Endothelial cell of umbilical vein (primary cell): ENCODE results near the gene PRKG1. TPM values are rescaled to one million over a fixed set of nuclear protein-coding genes. Genes with fewer than 3 reads are reported as not detected.

Experiments
- BruUV-seq: library from RNA; stranded (reverse); fragments of 400-500 nt; replicated peaks from 2 replicates; lab custom pipeline; 2021; lab: Mats Ljungman, UMichigan
- CTCF ChIA-PET: fragments of 300-600, 350-600 bp; sonication (Branson Sonifier 250); formaldehyde crosslinking; loops from one replicate; lab custom pipeline; 2021; ENCODE audit warnings: antibody characterized with exemption, inconsistent platforms; lab: Charles Lee
- POLR2A ChIA-PET: fragments of 300-600, 350-600 bp; sonication (Branson Sonifier 250); formaldehyde crosslinking; loops from one replicate; lab custom pipeline; 2021; ENCODE audit warnings: antibody characterized with exemption, inconsistent platforms; lab: Charles Lee
- DNase-seq: peaks from one replicate; pipeline ENCODE4 v3.0.0-alpha.2; 2011; ENCODE audit warnings: low read depth, low spot score
- FAIRE-seq: peaks from 2 replicates; lab custom pipeline; 2011; peaks lifted over from hg19 to GRCh38; lab: Jason Lieb, UNC
- H2AFZ ChIP-seq: 2 replicates; pipeline ENCODE4 v1.6.0; 2012; ENCODE audit warnings: low read depth, low read length, control low read depth, inconsistent platforms
- H3K27ac ChIP-seq: 2 replicates; pipeline ENCODE4 v1.5.1; 2011; ENCODE audit warnings: low read depth, mild to moderate bottlenecking, control low read depth, low read length, moderate library complexity; ENCODE audit not compliant: insufficient read depth
- H3K27me3 ChIP-seq, 2 experiments: 2 replicates each; pipeline versions ENCODE4 v1.6.0 to v1.6.1; 2011; ENCODE audit warnings: low read length in 2 of 2, mixed read lengths in 1 of 2; ENCODE audit not compliant: control insufficient read depth in 2 of 2, insufficient read depth in 2 of 2
- H3K36me3 ChIP-seq, 2 experiments: 2 replicates in 1 of 2; 3 replicates in 1 of 2; pipeline ENCODE4 v1.5.1; 2011; ENCODE audit warnings: low read length in 2 of 2, mild to moderate bottlenecking in 1 of 2, moderate library complexity in 1 of 2; ENCODE audit not compliant: control insufficient read depth in 2 of 2, insufficient read depth in 2 of 2; ENCODE audit errors: extremely low read depth in 1 of 2
- H3K4me1 ChIP-seq: 3 replicates; pipeline ENCODE4 v1.5.1; 2011; ENCODE audit warnings: mild to moderate bottlenecking, low read length; ENCODE audit not compliant: control insufficient read depth, insufficient read depth; ENCODE audit errors: extremely low read depth
- H3K4me2 ChIP-seq: 2 replicates; pipeline ENCODE4 v1.6.1; 2011; ENCODE audit warnings: low read length, control low read depth, mixed read lengths; ENCODE audit not compliant: insufficient read depth
- H3K4me3 ChIP-seq, 3 experiments: fragments of 200-600 bp in 1 of 3; sonication (generic), shearing (Covaris generic) in 1 of 3; replicated peaks in 1 of 3; 2 replicates each; pipeline ENCODE4 v1.5.1; 2011 to 2016; ENCODE audit warnings: control low read depth in 3 of 3, low read length in 3 of 3, mild to moderate bottlenecking in 2 of 3, inconsistent platforms in 1 of 3, low read depth in 1 of 3, moderate library complexity in 1 of 3; ENCODE audit not compliant: insufficient read depth in 1 of 3
- H3K79me2 ChIP-seq: 2 replicates; pipeline ENCODE4 v1.6.0; 2012; ENCODE audit warnings: low read length, inconsistent platforms; ENCODE audit not compliant: control insufficient read depth, insufficient read depth
- H3K9ac ChIP-seq: replicated peaks from 2 replicates; pipeline ENCODE3; 2011; ENCODE audit warnings: low read length, control low read depth; ENCODE audit not compliant: insufficient read depth; ENCODE audit errors: extremely low read depth
- H3K9me1 ChIP-seq: replicated peaks from 3 replicates; pipeline ENCODE4 v1.6.0; 2011; ENCODE audit warnings: mild to moderate bottlenecking, low read length; ENCODE audit not compliant: control insufficient read depth, insufficient read depth; ENCODE audit errors: extremely low read depth
- H3K9me3 ChIP-seq: replicated peaks from 2 replicates; pipeline ENCODE4 v1.5.1; 2012; ENCODE audit warnings: low read length, inconsistent platforms; ENCODE audit not compliant: control insufficient read depth, insufficient read depth
- H4K20me1 ChIP-seq: replicated peaks from 2 replicates; pipeline ENCODE3; 2011; ENCODE audit warnings: mild to moderate bottlenecking, low read length; ENCODE audit not compliant: control insufficient read depth, insufficient read depth; ENCODE audit errors: extremely low read depth
- EZH2 ChIP-seq: IDR thresholded peaks from 2 replicates; pipeline ENCODE4 v1.6.1; 2012; ENCODE audit warnings: borderline replicate concordance, low read depth, mild to moderate bottlenecking, moderate library complexity, low read length, inconsistent platforms; ENCODE audit not compliant: severe bottlenecking
- JUN ChIP-seq: IDR thresholded peaks from 2 replicates; pipeline ENCODE4 v1.6.1; 2011; ENCODE audit warnings: borderline replicate concordance, low read depth; ENCODE audit not compliant: insufficient read length, insufficient read depth
- MAX ChIP-seq: IDR thresholded peaks from 2 replicates; pipeline ENCODE4 v1.6.1; 2011; ENCODE audit not compliant: insufficient read depth, insufficient read length
- POLR2A ChIP-seq: IDR thresholded peaks from 2 replicates; pipeline ENCODE4 v1.6.1; 2012; ENCODE audit warnings: low read depth, mild to moderate bottlenecking, control low read depth, low read length
- POLR2AphosphoS5 ChIP-seq: IDR thresholded peaks from 2 replicates; pipeline ENCODE4 v1.6.1; 2012; ENCODE audit warnings: low read depth, mild to moderate bottlenecking, control low read depth, low read length, moderate library complexity; ENCODE audit not compliant: insufficient read depth
- dilution Hi-C: fragments of 300-500 bp; cut with MboI; formaldehyde crosslinking; loops from one replicate; pipeline ENCODE4 v1.15.0; 2019; ENCODE audit warnings: low sequenced_read_pairs; ENCODE audit not compliant: extremely low pct_ligation_motif_present
- intact Hi-C: fragments of 100-400 bp; cut with micrococcal nuclease; formaldehyde crosslinking; loops from one replicate; pipeline ENCODE4 v1.10.0; 2022
- polyA plus RNA-seq, 4 experiments: library from polyadenylated mRNA; depleted of rRNA in 3 of 4; stranded (reverse) in 3 of 4; unstranded in 1 of 4; fragments of >200 nt; gene quantifications; 2 replicates each; pipeline versions ENCODE4 v1.2.1 to v1.2.3, GENCODE V29; 2011 to 2012; ENCODE audit warnings: missing spikeins in 1 of 4
- total RNA-seq: library from RNA; stranded (reverse); gene quantifications from 2 replicates; pipeline ENCODE4 v1.2.3, GENCODE V29; 2021

Gene PRKG1
- total and polyA plus RNA-seq, 2 donors (not counting 3 experiments of a cell fraction or from before 2014, with no cell fraction given) = 0.01 to 0.18 TPM

- TF ChIP-seq EZH2 (no peak), POLR2A (no peak), POLR2AphosphoS5 (no peak)
- H2AFZ ChIP-seq = no peak overlapping the region
- H3K27ac ChIP-seq = no peak overlapping the region
- no TSS peak for BruUV-seq
- H3K27me3 ChIP-seq = peaks cover 29 to 43% of the 10 kb centered on the region in 2 experiments
- no peak overlapping the region for H3K4me3 ChIP-seq
- DNase-seq (no peak), FAIRE-seq (no peak)
- no peak overlapping the region for H3K4me2 ChIP-seq
- H3K9me1 ChIP-seq = no peaks in the 10 kb centered on the region
- H4K20me1 ChIP-seq = no peaks in the 10 kb centered on the region
- no peak overlapping the region for H3K9ac ChIP-seq
- dilution Hi-C loops = no loop called here
- CTCF ChIA-PET = no interaction called here
- H3K36me3 ChIP-seq = no peaks in the 10 kb centered on the region
- POLR2A ChIA-PET = no interaction called here
- H3K79me2 ChIP-seq = no peaks in the 10 kb centered on the region
- H3K4me1 ChIP-seq = no peaks in the 10 kb centered on the region
- H3K9me3 ChIP-seq = no peaks in the 10 kb centered on the region
- intact Hi-C loops = no loop called here
These were observed 5.0 kb downstream of the PRKG1 start for GRCh38 chr10:51079331-51079730.

DNA sequence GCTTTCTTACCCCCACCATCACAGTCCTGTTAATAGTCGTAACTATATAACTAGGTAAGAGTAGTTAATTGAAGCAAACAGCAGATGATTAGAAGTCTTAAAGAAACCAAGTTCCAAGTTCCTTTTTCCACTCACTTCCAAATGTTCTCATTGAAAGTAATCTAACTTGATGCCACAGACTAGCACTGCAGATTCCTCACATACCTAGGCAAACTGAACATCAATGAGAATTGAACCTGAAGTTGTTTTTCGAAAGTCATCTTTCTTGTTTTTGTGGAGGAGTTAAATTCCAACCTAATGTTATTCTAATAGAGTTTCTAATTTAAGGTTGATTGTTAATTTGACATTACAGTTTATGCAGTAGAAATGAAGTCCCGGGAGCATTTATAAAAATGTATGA is 5.5 kb downstream of the PRKG1 start:
- H3K4me2 ChIP-seq = no peak overlapping the region
- DNase-seq = no peak
- H3K36me3 ChIP-seq = no peaks in the 10 kb centered on the region
- H3K79me2 ChIP-seq = no peaks in the 10 kb centered on the region
- H3K9ac ChIP-seq = no peak overlapping the region
- TF ChIP-seq JUN = no peak
- TF ChIP-seq EZH2 = no peak
- no peak for TF ChIP-seq MAX
- peaks cover 26 to 42% of the 10 kb centered on the region in 2 experiments for H3K27me3 ChIP-seq
- dilution Hi-C loops (no loop called here), intact Hi-C loops (no loop called here)
- no peaks in the 10 kb centered on the region for H3K4me1 ChIP-seq
- no TSS peak for BruUV-seq
- no peaks in the 10 kb centered on the region for H4K20me1 ChIP-seq
- ChIA-PET CTCF (interaction anchor here (1.0 kb wide), 1 partner anchor 21 kb away, joined by 3 read pairs; no protein-coding TSS in a partner anchor), POLR2A (no interaction called here)
- no peaks in the 10 kb centered on the region for H3K9me3 ChIP-seq
- H3K4me3 ChIP-seq = no peak overlapping the region
- FAIRE-seq = no peak
- no peak overlapping the region for H2AFZ ChIP-seq
- H3K27ac ChIP-seq = no peak overlapping the region
- H3K9me1 ChIP-seq = no peaks in the 10 kb centered on the region
